ENCODE measurements around the gene BATF3.
"Not testable (repeated sequence)": the region's sequence is repeated elsewhere in the genome, so short reads cannot be mapped to it uniquely, and the experiment has no call there.

The BATF3 gene

GRCh38 chr1:212718499-212718898, 18.9 kb upstream of the BATF3 start:
- H3K9me3 Mint-ChIP-seq = peaks cover 3% of the 10 kb centered on the region
- H3K4me1 Mint-ChIP-seq (ENCODE audit: low read depth) = peaks cover 34% of the 10 kb centered on the region
- peaks cover 7% of the 10 kb centered on the region for H3K36me3 Mint-ChIP-seq (ENCODE audit: low read depth)

DNA sequence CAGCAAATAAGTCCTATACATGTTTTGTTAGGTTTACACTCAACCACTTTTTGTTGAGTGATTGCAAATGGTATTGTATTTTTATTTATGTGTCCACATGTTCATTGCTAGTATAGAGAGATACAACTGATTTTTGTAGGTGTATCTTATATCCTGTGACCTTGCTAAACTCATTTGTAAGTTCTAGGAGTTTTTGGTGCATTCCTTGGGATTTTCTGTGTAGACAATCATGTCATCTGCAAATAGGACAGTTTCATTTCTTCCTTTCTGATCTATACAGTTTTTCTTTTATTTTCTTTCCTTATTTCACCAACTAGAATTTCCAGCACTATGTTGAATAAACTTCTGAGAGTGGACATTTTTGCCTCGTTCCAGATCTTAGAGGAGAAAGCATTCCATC, 16.5 kb upstream of the BATF3 start:
- no peak overlapping the region for H3K27ac Mint-ChIP-seq
- H3K36me3 Mint-ChIP-seq (ENCODE audit: low read depth) = no peaks in the 10 kb centered on the region

More at GRCh38 chr1:212718499-212718898, 18.9 kb upstream of the BATF3 start:
- Mint-ChIP-seq H3K27me3 (peaks cover 33% of the 10 kb centered on the region), H3K4me3 (no peak overlapping the region), H3K27ac (no peak overlapping the region)

DNA sequence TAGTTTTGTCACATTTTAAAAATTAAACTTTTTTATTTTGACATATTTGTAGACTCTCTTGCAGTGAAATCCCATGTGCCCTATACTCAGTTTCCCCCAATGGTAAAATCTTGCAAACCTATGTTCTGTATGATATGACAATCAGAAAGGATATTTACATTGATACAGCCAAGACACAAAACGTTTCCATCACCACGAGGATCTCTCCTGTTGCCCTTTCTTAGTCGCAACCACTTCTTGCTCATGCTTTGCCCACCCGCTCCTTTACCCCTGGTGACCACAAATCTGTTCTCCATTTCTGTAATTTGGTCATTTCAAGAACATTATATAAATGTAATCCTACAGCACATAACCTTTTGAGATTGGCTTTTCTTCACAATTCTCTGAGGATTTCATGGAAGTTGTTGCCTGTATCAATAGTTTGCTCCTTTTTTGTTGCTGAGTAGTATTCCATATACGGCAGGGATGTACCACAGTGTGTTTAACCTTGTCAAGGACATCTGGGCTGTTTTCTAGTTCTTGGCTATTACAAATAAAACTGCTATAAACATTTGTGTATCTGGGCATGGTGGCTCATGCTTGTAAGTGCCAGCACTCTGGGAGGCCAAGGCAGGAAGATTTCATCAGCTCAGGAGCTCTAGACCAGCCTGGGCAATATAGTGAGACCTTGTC, 14.0 kb upstream of the BATF3 start:
- H3K27ac Mint-ChIP-seq = peak overlapping the region; percentile 64
- H3K36me3 Mint-ChIP-seq (ENCODE audit: low read depth) = no peaks in the 10 kb centered on the region
- peaks cover 28% of the 10 kb centered on the region for H3K4me1 Mint-ChIP-seq (ENCODE audit: low read depth)
- no peak overlapping the region for H3K4me3 Mint-ChIP-seq
- peaks cover 28% of the 10 kb centered on the region for H3K27me3 Mint-ChIP-seq
- peaks cover 3% of the 10 kb centered on the region for H3K9me3 Mint-ChIP-seq

More for the DNA sequence above, 16.5 kb upstream of the BATF3 start:
- Mint-ChIP-seq H3K4me1 (ENCODE audit: low read depth) (peaks cover 32% of the 10 kb centered on the region), H3K4me3 (no peak overlapping the region), H3K27me3 (peaks cover 33% of the 10 kb centered on the region), H3K9me3 (peaks cover 3% of the 10 kb centered on the region)

DNA sequence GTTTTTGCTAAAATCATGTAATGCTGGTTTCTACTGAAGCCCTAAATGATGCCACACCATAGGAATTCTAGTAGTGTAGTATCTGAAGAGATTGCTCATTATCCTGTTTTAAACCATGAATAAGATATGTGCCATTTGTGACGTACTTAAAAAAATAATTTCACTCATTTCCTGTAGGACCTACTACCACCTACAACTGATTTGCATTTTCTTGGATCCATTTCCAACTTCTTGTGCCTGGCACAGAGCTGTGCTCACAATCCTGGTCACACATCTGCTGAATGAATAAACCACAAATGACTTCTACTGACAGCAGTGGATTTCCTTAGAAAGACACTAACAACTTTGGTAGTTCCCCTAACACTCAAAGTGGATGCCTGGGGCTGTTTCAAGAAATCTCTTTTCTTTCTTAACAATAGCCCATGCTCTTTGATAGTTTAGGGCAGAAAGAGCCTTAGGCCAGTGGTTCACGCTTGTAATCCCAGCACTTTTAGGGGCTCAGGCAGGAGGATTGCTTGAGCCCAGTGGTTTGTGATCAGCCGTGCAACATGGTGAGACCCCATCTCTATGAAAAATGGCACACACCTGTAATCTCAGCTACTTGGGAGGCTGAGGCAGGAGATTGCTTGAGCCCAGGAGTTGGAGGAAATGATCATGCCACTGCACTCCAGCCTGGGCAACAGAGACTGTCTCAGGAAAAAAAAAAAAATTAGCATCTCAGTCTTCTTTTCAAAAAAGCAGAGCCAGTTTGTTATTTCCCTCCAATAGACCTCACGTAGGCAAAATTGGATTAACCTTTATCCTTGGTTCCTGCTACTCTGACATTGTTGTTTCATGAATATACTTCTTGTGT, 13.0 kb upstream of the BATF3 start:
- Mint-ChIP-seq H3K4me1 (ENCODE audit: low read depth) (peaks cover 25% of the 10 kb centered on the region), H3K9me3 (peaks cover 3% of the 10 kb centered on the region), H3K36me3 (ENCODE audit: low read depth) (no peaks in the 10 kb centered on the region), H3K27me3 (peaks cover 19% of the 10 kb centered on the region), H3K4me3 (no peak overlapping the region), H3K27ac (peak overlapping the region; percentile 86)

- H3K27ac Mint-ChIP-seq = peak overlapping the region; percentile 86
Observed at GRCh38 chr1:212711974-212712373, 12.3 kb upstream of the BATF3 start.

GRCh38 chr1:212710566-212710965, 10.9 kb upstream of the BATF3 start:
- H3K4me3 Mint-ChIP-seq = no peak overlapping the region
- peak overlapping the region; percentile 16 for H3K27ac Mint-ChIP-seq
- H3K36me3 Mint-ChIP-seq (ENCODE audit: low read depth) = no peaks in the 10 kb centered on the region
- peaks cover under 1% of the 10 kb centered on the region for H3K9me3 Mint-ChIP-seq
- H3K27me3 Mint-ChIP-seq = peaks cover 1% of the 10 kb centered on the region
- H3K4me1 Mint-ChIP-seq (ENCODE audit: low read depth) = peaks cover 25% of the 10 kb centered on the region

More at GRCh38 chr1:212711974-212712373, 12.3 kb upstream of the BATF3 start:
- not testable (repeated sequence) for H3K9me3 Mint-ChIP-seq; H3K4me3 Mint-ChIP-seq; H3K36me3 Mint-ChIP-seq (ENCODE audit: low read depth)
- Mint-ChIP-seq H3K27me3 (peaks cover 12% of the 10 kb centered on the region), H3K4me1 (ENCODE audit: low read depth) (peaks cover 25% of the 10 kb centered on the region)

DNA sequence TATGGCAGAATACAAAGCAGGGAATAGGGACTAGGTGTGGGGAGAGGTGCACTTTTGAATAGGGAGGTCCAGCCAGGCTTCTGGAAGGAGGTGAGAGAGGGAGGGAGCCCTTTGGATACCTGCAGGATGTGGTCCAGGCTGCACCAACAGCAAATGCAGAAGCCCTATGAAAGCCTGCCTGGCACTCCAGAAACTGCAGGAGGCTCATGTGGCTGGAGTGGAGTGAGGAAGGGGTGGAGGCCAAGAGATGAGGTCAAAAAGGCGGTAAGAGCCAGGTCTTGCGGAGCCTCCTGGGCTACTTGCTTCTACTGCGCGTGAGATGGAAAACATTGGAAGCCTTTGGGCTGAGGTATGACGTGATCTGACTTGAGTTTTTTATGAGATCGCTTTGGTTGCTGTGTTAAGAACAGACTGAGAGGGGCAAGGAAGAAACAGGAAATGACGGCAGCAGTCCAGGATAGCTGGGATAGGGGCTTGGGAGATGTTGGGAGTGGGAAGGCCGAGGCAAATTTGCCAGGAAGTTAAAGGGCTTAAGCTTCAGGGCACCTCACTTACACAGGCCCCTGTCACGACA, 4.4 kb upstream of the BATF3 start:
- Mint-ChIP-seq H3K9me3 (no peaks in the 10 kb centered on the region), H3K4me3 (no peak overlapping the region), H3K4me1 (ENCODE audit: low read depth) (peaks cover 51% of the 10 kb centered on the region), H3K36me3 (ENCODE audit: low read depth) (no peaks in the 10 kb centered on the region), H3K27ac (no peak overlapping the region), H3K27me3 (peaks cover 4% of the 10 kb centered on the region)

DNA sequence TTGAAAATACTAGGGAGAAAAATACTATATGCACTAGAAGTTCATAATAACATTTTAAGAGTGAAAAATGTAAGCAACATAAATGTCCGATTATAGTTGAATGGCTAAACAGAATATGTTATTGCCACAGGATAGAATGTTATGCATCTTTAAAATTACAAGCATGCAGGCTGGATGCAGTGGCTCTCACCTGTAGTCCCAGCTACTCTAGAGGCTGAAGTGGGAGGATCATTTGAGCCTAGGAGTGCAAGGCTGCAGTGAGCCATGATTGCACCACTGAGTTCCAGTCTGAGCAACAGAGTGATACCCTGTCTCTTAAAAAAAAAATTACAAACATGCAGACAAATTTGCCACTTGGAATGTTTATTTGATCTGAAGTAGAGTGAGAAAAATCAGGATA, 3.0 kb upstream of the BATF3 start:
- Mint-ChIP-seq H3K4me1 (ENCODE audit: low read depth) (peaks cover 62% of the 10 kb centered on the region), H3K9me3 (no peaks in the 10 kb centered on the region), H3K4me3 (no peak overlapping the region), H3K27ac (no peak overlapping the region), H3K36me3 (ENCODE audit: low read depth) (peaks cover 4% of the 10 kb centered on the region), H3K27me3 (peaks cover 4% of the 10 kb centered on the region)

- Mint-ChIP-seq H3K27ac (no peak overlapping the region), H3K9me3 (no peaks in the 10 kb centered on the region), H3K4me1 (ENCODE audit: low read depth) (peaks cover 70% of the 10 kb centered on the region), H3K27me3 (peaks cover 4% of the 10 kb centered on the region), H3K4me3 (peak overlapping the region; percentile 85), H3K36me3 (ENCODE audit: low read depth) (peaks cover 12% of the 10 kb centered on the region)
Observed at GRCh38 chr1:212701910-212702309, 2.3 kb upstream of the BATF3 start.

DNA sequence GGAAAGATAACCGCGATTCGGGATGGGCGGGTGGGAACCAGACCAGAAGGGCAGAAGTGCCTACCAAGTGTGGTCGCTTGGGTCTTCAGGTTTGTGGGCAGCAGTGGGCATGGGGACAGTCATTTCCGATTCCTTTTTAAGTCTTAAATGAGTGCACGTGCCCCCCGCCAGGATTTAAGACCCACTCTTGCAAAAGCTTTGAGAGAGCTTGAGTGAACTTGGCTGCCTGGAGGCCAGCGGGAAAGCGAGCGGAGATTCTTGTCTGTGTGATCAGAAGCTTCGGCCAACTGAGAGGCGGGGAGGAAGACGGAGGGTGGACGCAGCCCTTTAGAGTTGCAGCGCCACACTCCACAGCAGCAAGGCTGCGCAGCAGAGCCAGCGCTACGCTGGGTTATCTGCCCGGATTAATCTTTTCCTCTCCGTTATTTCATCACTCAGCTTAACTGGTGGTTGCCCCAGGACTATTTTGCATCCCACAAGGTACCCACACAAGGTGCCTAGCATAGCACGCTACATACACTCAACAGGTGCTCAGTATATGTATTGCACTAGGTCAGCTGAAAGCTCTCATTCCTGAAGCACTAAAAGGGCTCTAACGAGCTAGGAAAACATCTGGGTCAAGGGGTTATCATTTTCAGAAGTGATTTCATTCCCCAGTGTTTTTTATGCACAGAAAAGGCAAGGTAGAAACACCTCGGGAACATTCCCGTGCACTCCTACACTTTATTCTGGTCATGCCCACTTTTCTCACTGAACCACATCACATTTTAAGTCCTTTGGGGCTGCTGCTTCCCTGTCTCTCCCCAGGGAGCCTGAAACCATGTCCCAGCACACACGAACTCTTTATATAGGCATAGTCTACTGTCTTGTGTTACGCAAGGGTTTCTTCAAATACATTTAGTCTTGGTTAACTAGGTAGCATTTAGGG, 1.5 kb upstream of the BATF3 start:
- H3K4me1 Mint-ChIP-seq (ENCODE audit: low read depth) = peaks cover 76% of the 10 kb centered on the region
- no peaks in the 10 kb centered on the region for H3K9me3 Mint-ChIP-seq
- peak overlapping the region; percentile 85 for H3K4me3 Mint-ChIP-seq
- peaks cover 4% of the 10 kb centered on the region for H3K27me3 Mint-ChIP-seq
- peak overlapping the region; percentile 94 for H3K27ac Mint-ChIP-seq
- H3K36me3 Mint-ChIP-seq (ENCODE audit: low read depth) = peaks cover 19% of the 10 kb centered on the region

DNA sequence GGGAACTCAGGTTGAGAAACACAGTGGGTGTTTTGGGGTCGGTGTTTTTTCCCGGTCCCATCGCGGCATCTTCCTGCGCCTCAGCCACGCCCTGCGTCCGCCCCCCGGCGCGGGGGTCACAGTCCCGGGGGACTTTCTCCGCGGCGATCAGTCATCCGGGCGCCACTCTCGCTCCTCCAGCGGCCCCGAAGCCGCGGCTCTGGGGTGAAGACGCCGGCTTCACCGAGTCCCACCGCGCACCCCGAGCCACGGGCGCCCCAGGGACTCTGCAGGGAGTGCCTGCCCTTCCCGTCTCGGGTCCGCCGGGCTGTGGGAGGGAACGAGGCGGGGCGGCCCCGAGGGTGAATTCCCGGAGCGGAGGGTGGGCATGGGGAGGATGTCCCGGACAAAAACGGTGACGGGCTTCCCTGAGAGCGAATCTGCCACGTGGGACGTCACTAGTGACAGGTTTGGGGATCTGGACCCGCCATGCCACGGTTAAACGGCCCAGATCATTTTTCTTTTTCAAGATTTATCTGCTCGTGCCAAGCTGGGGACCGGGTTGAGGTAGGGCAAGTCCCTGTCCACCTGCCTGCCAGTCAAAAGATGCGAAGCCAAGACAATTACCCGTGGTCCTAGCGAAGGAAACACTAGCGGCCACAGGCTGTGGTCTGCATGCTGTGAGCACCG, 717 bp upstream of the BATF3 start:
- peaks cover 4% of the 10 kb centered on the region for H3K27me3 Mint-ChIP-seq
- H3K4me3 Mint-ChIP-seq = peak overlapping the region; percentile 85
- peaks cover 27% of the 10 kb centered on the region for H3K36me3 Mint-ChIP-seq (ENCODE audit: low read depth)
- H3K9me3 Mint-ChIP-seq = no peaks in the 10 kb centered on the region
- peak overlapping the region; percentile 94 for H3K27ac Mint-ChIP-seq
- H3K4me1 Mint-ChIP-seq (ENCODE audit: low read depth) = peaks cover 78% of the 10 kb centered on the region

GRCh38 chr1:212699104-212699624, 476 bp downstream of the BATF3 start:
- peak overlapping the region; percentile 85 for H3K4me3 Mint-ChIP-seq
- H3K27ac Mint-ChIP-seq = peak overlapping the region; percentile 88
- H3K27me3 Mint-ChIP-seq = peaks cover 4% of the 10 kb centered on the region
- peaks cover 36% of the 10 kb centered on the region for H3K36me3 Mint-ChIP-seq (ENCODE audit: low read depth)
- H3K4me1 Mint-ChIP-seq (ENCODE audit: low read depth) = peaks cover 68% of the 10 kb centered on the region
- no peaks in the 10 kb centered on the region for H3K9me3 Mint-ChIP-seq

DNA sequence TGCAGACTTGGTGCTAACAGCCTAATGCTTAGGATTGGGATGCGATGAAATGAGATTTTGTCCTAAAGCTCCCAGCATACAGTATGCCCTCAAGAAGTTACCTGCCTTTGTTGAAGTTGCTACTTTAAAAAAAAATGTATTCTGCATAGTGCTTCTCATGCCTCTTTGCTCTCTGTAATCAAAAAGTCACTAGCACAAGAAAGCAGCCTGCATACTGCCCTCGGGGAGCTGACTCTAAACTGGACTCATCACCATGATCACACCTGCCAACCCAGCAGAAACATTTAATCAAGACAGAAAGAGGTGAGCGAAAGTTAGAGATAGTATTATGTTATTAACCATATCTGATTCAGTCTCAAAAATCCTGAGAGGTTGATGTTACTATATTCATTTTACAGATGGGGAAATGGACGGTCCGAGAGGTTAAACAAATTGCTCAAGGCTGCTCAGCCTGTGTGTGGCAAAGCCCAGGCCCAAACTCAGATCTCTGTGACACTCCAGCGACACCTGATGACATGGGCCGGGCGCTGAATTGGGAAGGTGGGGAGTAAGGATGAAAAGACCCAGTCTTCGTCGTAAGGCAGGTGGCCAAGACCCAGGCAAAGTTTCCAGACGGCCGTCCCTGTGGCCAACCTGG, 1.1 kb downstream of the BATF3 start:
- peak overlapping the region; percentile 81 for H3K27ac Mint-ChIP-seq
- peaks cover 4% of the 10 kb centered on the region for H3K27me3 Mint-ChIP-seq
- peak overlapping the region; percentile 85 for H3K4me3 Mint-ChIP-seq
- H3K36me3 Mint-ChIP-seq (ENCODE audit: low read depth) = peaks cover 39% of the 10 kb centered on the region
- H3K9me3 Mint-ChIP-seq = no peaks in the 10 kb centered on the region
- H3K4me1 Mint-ChIP-seq (ENCODE audit: low read depth) = peaks cover 62% of the 10 kb centered on the region

Measured in stimulated activated naive CD8-positive, alpha-beta T cell treated with anti-CD3 and anti-CD28 coated beads, Interleukin-15, Interleukin-2, amounts not matched to agents 100 ng/mL and 50 ng/mL, for 24 hours (primary cell).